A673 (cell line): ENCODE results near the gene COX20. TPM values are rescaled to one million over a fixed set of nuclear protein-coding genes. Genes with fewer than 3 reads are reported as not detected.

Source experiments
- BruUV-seq: library from RNA; stranded (reverse); fragments of 400-500 nt; replicated peaks from 2 replicates; lab custom pipeline; 2021; lab: Mats Ljungman, UMichigan
- CTCF ChIA-PET: fragments of 300-600 bp; sonication (Branson Sonifier 250); formaldehyde crosslinking; loops from one replicate; lab custom pipeline; 2022; ENCODE audit warnings: antibody characterized with exemption; lab: Charles Lee
- POLR2A ChIA-PET: fragments of 300-600 bp; sonication (Branson Sonifier 250); formaldehyde crosslinking; loops from one replicate; lab custom pipeline; 2022; ENCODE audit warnings: antibody characterized with exemption; ENCODE audit not compliant: low non-redundant PET; lab: Charles Lee
- DNase-seq: peaks from one replicate; pipeline ENCODE4 v3.0.0-alpha.2; 2015; ENCODE audit warnings: low spot score
- H3K27ac ChIP-seq: fragments of 200-600 bp; sonication (generic); 2 replicates; pipeline ENCODE4 v1.5.1; 2016; ENCODE audit warnings: mixed run types, low read depth, mild to moderate bottlenecking, mixed read lengths, antibody characterized with exemption, low read length; ENCODE audit not compliant: poor library complexity, severe bottlenecking
- H3K27me3 ChIP-seq: fragments of 200-600 bp; sonication (generic); replicated peaks from 2 replicates; pipeline ENCODE4 v1.6.1; 2017; ENCODE audit warnings: mixed run types, low read depth, mild to moderate bottlenecking, mixed read lengths, antibody characterized with exemption, low read length; ENCODE audit not compliant: insufficient read depth, poor library complexity
- H3K36me3 ChIP-seq: fragments of 200-600 bp; sonication (generic); 2 replicates; pipeline ENCODE4 v1.6.1; 2016; ENCODE audit warnings: mixed run types, mild to moderate bottlenecking, mixed read lengths, antibody characterized with exemption, low read length; ENCODE audit not compliant: insufficient read depth, poor library complexity, severe bottlenecking
- H3K4me1 ChIP-seq: fragments of 200-600 bp; sonication (generic); 2 replicates; pipeline ENCODE4 v1.6.1; 2017; ENCODE audit warnings: mixed run types, mild to moderate bottlenecking, mixed read lengths, antibody characterized with exemption, low read length; ENCODE audit not compliant: insufficient read depth, poor library complexity, severe bottlenecking
- H3K4me3 ChIP-seq: fragments of 200-600 bp; sonication (generic); 2 replicates; pipeline ENCODE4 v1.5.1; 2016; ENCODE audit warnings: low read depth, mixed run types, mild to moderate bottlenecking, mixed read lengths, low read length; ENCODE audit not compliant: poor library complexity, severe bottlenecking
- H3K9me3 ChIP-seq: fragments of 200-600 bp; sonication (generic); 2 replicates; pipeline ENCODE4 v1.6.1; 2016; ENCODE audit warnings: mixed run types, low read depth, mild to moderate bottlenecking, mixed read lengths, antibody characterized with exemption, low read length; ENCODE audit not compliant: poor library complexity, severe bottlenecking
- CTCF ChIP-seq: fragments of 300-800, 200-600 bp; sonication (generic); conservative IDR thresholded peaks from 2 replicates; pipeline ENCODE4 v1.5.1; 2017; ENCODE audit warnings: low read depth, mild to moderate bottlenecking, antibody characterized with exemption, low read length, moderate library complexity, mixed read lengths
- EZH2 ChIP-seq: fragments of 200-600 bp; sonication (generic); IDR thresholded peaks from 2 replicates; pipeline ENCODE4 v1.6.1; 2017; ENCODE audit warnings: borderline replicate concordance, low read depth, mild to moderate bottlenecking, mixed read lengths, antibody characterized with exemption, low read length; ENCODE audit not compliant: poor library complexity, severe bottlenecking
- intact Hi-C: fragments of 100-400 bp; cut with micrococcal nuclease; formaldehyde crosslinking; loops from one replicate; pipeline ENCODE4 v1.10.0; 2022; ENCODE audit not compliant: unreplicated experiment
- total RNA-seq: library from RNA; stranded (reverse); gene quantifications from 2 replicates; pipeline ENCODE4 v1.2.3, GENCODE V29; 2021

COX20 gene
- total RNA-seq, 1 experiment from 2014 or later, result 59.0 TPM

GRCh38 chr1:244850099-244850852, 14.8 kb downstream of the COX20 start:
- Histone ChIP-seq H3K27ac (no peak overlapping the region), H3K4me1 (no peaks in the 10 kb centered on the region), H3K4me3 (no peak overlapping the region), H3K27me3 (no peaks in the 10 kb centered on the region), H3K36me3 (peaks cover 100% of the 10 kb centered on the region), H3K9me3 (no peaks in the 10 kb centered on the region)
- no TSS peak for BruUV-seq
- POLR2A ChIA-PET, result no interaction called here
- TF ChIP-seq EZH2 (no peak), CTCF (no peak)
- no peak for DNase-seq
- intact Hi-C loops, result no loop called here
- CTCF ChIA-PET, result no interaction called here

- DNase-seq, result no peak
- H3K27ac ChIP-seq, result no peak overlapping the region
- TF ChIP-seq CTCF, result no peak
- TF ChIP-seq EZH2, result no peak
- BruUV-seq, result no TSS peak
- POLR2A ChIA-PET, result no interaction called here
- H3K4me3 ChIP-seq, result no peak overlapping the region
- no peaks in the 10 kb centered on the region for H3K9me3 ChIP-seq
- H3K36me3 ChIP-seq, result peaks cover 100% of the 10 kb centered on the region
- intact Hi-C loops, result no loop called here
- H3K27me3 ChIP-seq, result no peaks in the 10 kb centered on the region
- H3K4me1 ChIP-seq, result no peaks in the 10 kb centered on the region
- CTCF ChIA-PET, result no interaction called here
These were observed 15.4 kb downstream of the COX20 start for GRCh38 chr1:244850896-244851295.

GRCh38 chr1:244851546-244852231, 16.2 kb downstream of the COX20 start:
- H3K27me3 ChIP-seq, result no peaks in the 10 kb centered on the region
- peaks cover 100% of the 10 kb centered on the region for H3K36me3 ChIP-seq
- CTCF ChIA-PET, result no interaction called here
- POLR2A ChIA-PET, result no interaction called here
- H3K27ac ChIP-seq, result no peak overlapping the region
- TF ChIP-seq CTCF (no peak), EZH2 (no peak)
- no TSS peak for BruUV-seq
- intact Hi-C loops, result no loop called here
- H3K4me3 ChIP-seq, result no peak overlapping the region
- no peaks in the 10 kb centered on the region for H3K9me3 ChIP-seq
- no peak for DNase-seq
- H3K4me1 ChIP-seq, result no peaks in the 10 kb centered on the region
